K562 treated with DMSO at 1 percent for 48 hours (cell line): ENCODE measurements around the gene PPEF2. TPM values are rescaled to one million over a fixed set of nuclear protein-coding genes. Genes with fewer than 3 reads are reported as not detected.

Source experiments
- total RNA-seq: library from RNA; unstranded; fragments of 300-600 nt; gene quantifications from 2 replicates; pipeline ENCODE4 v1.2.3, GENCODE V29; 2022; ENCODE audit warnings: low replicate concordance; ENCODE audit errors: extremely low read depth

PPEF2 gene
- total RNA-seq = not detected in 2 replicates

GRCh38 chr4:75902352-75902751 is at the start of gene PPEF2:
Gene PPEF2, minus strand, starts transcription at chr4:75902452. Its CDS starts 6,127 bp downstream, at chr4:75896325.

GRCh38 chr4:75940692-75941253 is 38.5 kb upstream of the PPEF2 start, which contains the start of gene NAAA:
Gene NAAA, minus strand, starts transcription at chr4:75941013. Its CDS starts 64 bp downstream, at chr4:75940949.

Other genes with a start within 250 kb of the PPEF2 start
- not detected in 2 replicates for gene G3BP2, start 229.0 kb downstream of the PPEF2 start, total RNA-seq
- gene USO1, start 177.9 kb downstream of the PPEF2 start, total RNA-seq = not detected in 2 replicates
- not detected in 2 replicates for gene NAAA, start 38.6 kb upstream of the PPEF2 start, total RNA-seq
- not detected in 2 replicates for gene SDAD1, start 88.5 kb upstream of the PPEF2 start, total RNA-seq
- gene CXCL9, start 105.1 kb upstream of the PPEF2 start, total RNA-seq = not detected in 2 replicates
- gene CXCL10, start 121.0 kb upstream of the PPEF2 start, total RNA-seq = not detected in 2 replicates
- not detected in 2 replicates for gene CXCL11, start 133.6 kb upstream of the PPEF2 start, total RNA-seq
- not detected in 2 replicates for gene ART3, start 172.3 kb upstream of the PPEF2 start, total RNA-seq
- not detected in 2 replicates for gene NUP54, start 245.9 kb upstream of the PPEF2 start, total RNA-seq